Lower leg skin (tissue), 4 donors: ENCODE measurements around the gene MAST4. TPM values are rescaled to one million over a fixed set of nuclear protein-coding genes. Genes with fewer than 3 reads are reported as not detected.

Experiments used
- DNase-seq, 2 donors: peaks; one replicate each; pipeline ENCODE4 v3.0.0-alpha.2; 2019; ENCODE audit warnings: low spot score in 2 of 2
- H3K4me3 ChIP-seq: fragments of 200-600 bp; sonication (generic); 2 replicates; pipeline ENCODE4 v1.5.1; 2017; ENCODE audit warnings: mild to moderate bottlenecking, low read depth; ENCODE audit not compliant: poor library complexity, severe bottlenecking
- POLR2A ChIP-seq, 2 donors: fragments of 450-650 bp; IDR thresholded peaks; one replicate each; pipeline ENCODE4 v1.6.1; 2016 to 2017; ENCODE audit warnings: antibody characterized with exemption in 2 of 2, mild to moderate bottlenecking in 1 of 2, moderate library complexity in 1 of 2
- WGBS, 2 donors: methylation state at CpG; one replicate each; pipeline ENCODE4 v1.1.5; 2018; 5-methylcytosine and 5-hydroxymethylcytosine counted together
- intact Hi-C: fragments of 100-400 bp; cut with DNase I; formaldehyde crosslinking; loops from one replicate; pipeline ENCODE4 v1.15.0; 2023; ENCODE audit warnings: low total_unique reads
- total RNA-seq, 4 donors: library from RNA; depleted of rRNA; stranded (reverse); fragments of >200 nt; gene quantifications; one replicate each; pipeline ENCODE4 v1.1.0, GENCODE V29; 2016
- TF ChIP-seq, protein P1 (sequence below), 3 donors: fragments of 450-650 bp; IDR thresholded peaks; one replicate each; pipeline ENCODE4 v1.5.1; 2016; ENCODE audit warnings: antibody characterized with exemption in 3 of 3, mild to moderate bottlenecking in 3 of 3, moderate library complexity in 2 of 3

MAST4 gene
- total RNA-seq, 4 donors from 2014 or later = 49.0 to 109 (median 55.5) TPM

DNA sequence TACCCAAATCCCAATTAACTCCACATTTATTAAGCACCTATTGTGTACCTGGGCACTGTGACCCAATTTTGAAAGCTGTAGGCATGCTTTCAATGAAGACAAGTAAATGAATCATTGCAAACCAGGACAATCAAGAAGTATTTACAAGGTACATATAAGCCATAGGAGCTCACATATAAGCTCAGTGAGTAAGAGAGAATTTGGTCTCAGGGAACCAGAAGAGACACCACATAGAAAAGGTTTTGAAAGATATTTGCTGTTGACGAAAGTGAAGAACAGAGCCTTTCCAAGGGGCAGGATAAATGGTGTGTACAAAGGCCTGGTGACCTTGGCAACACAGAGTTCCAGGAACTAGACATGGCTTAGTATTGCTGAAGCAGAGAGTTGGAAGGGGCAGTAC is 412.8 kb downstream of the MAST4 start:
- H3K4me3 ChIP-seq = no peak overlapping the region
- TF ChIP-seq, protein P1, sequence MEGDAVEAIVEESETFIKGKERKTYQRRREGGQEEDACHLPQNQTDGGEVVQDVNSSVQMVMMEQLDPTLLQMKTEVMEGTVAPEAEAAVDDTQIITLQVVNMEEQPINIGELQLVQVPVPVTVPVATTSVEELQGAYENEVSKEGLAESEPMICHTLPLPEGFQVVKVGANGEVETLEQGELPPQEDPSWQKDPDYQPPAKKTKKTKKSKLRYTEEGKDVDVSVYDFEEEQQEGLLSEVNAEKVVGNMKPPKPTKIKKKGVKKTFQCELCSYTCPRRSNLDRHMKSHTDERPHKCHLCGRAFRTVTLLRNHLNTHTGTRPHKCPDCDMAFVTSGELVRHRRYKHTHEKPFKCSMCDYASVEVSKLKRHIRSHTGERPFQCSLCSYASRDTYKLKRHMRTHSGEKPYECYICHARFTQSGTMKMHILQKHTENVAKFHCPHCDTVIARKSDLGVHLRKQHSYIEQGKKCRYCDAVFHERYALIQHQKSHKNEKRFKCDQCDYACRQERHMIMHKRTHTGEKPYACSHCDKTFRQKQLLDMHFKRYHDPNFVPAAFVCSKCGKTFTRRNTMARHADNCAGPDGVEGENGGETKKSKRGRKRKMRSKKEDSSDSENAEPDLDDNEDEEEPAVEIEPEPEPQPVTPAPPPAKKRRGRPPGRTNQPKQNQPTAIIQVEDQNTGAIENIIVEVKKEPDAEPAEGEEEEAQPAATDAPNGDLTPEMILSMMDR (IDR thresholded peaks at IDR 0.05) = no peak
- TF ChIP-seq POLR2A (IDR thresholded peaks at IDR 0.05) = no peak
- no peak for DNase-seq
- intact Hi-C loops = no loop called here
- 64 to 90% methylated on average over 1 of the region's 1 CpG for WGBS, 2 donors

GRCh38 chr5:67010684-67011409 is 414.7 kb downstream of the MAST4 start:
- peak in 1 of 2 donors; percentile 84 for DNase-seq
- intact Hi-C loops = no loop called here
- WGBS, 2 donors = 32 to 38% methylated on average over 8 of the region's 8 CpGs
- no peak overlapping the region for H3K4me3 ChIP-seq
- TF ChIP-seq, protein P1 (IDR thresholded peaks at IDR 0.05) = no peak
- TF ChIP-seq POLR2A (IDR thresholded peaks at IDR 0.05) = no peak

DNA sequence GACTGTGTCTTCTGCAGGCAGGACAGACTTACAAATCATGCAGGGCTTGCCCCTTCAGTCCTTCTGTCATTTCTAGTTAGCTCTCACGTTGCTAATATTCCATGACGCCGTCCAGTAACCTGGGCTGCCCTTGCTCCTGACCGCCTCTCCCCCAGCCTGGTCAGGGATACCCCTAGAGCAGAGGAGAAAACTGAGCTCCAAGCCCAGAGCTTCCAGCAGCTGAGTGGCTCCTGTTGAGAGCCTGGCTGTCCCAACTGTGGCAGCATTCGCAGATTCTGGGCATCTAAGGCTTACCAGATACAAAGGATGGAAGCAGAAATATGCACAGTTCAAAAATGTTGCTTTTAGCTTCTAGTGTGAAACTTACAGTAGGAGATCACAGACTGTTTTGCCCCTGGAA is 415.2 kb downstream of the MAST4 start:
- DNase-seq = no peak
- TF ChIP-seq, protein P1 (IDR thresholded peaks at IDR 0.05) = no peak
- no peak for TF ChIP-seq POLR2A (IDR thresholded peaks at IDR 0.05)
- 36 to 66% methylated on average over 5 of the region's 5 CpGs for WGBS, 2 donors
- H3K4me3 ChIP-seq = no peak overlapping the region
- intact Hi-C loops = no loop called here

- H3K4me3 ChIP-seq = no peak overlapping the region
- no peak for DNase-seq
- intact Hi-C loops = no loop called here
- no peak for TF ChIP-seq POLR2A (IDR thresholded peaks at IDR 0.05)
- TF ChIP-seq, protein P1 (IDR thresholded peaks at IDR 0.05) = no peak
- WGBS, 2 donors = 63 to 64% methylated on average over 2 of the region's 2 CpGs
Measured at GRCh38 chr5:67012171-67012570, 416.0 kb downstream of the MAST4 start.

DNA sequence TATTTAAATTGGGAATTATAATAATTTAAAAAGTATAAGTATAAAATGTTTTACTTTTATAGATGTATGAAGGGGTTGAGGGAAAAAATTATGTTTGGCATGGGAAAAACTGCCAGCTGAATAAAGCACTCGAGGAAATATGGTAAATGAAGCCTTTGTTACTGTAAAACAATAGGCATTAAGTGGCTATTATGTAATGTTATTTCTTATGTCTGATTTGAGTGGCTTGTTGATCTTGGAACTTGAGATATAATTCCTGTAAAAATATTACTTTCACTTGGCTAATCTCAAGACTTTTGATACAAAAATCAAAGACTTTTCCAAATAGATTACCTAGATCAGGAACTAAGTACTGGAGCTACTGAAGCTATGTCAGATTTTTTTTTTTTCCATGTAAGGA is 417.5 kb downstream of the MAST4 start:
- no peak overlapping the region for H3K4me3 ChIP-seq
- WGBS, 2 donors = 50 to 61% methylated on average over 1 of the region's 1 CpG
- intact Hi-C loops = no loop called here
- DNase-seq = no peak
- TF ChIP-seq, protein P1 (IDR thresholded peaks at IDR 0.05) = no peak
- TF ChIP-seq POLR2A (IDR thresholded peaks at IDR 0.05) = no peak

GRCh38 chr5:67014191-67014590 is 418.0 kb downstream of the MAST4 start:
- 90 to 93% methylated on average over 5 of the region's 5 CpGs for WGBS, 2 donors
- TF ChIP-seq, protein P1 (IDR thresholded peaks at IDR 0.05) = no peak
- TF ChIP-seq POLR2A (IDR thresholded peaks at IDR 0.05) = no peak
- DNase-seq = no peak
- H3K4me3 ChIP-seq = no peak overlapping the region
- intact Hi-C loops = no loop called here
